Measurements from ENCODE around the gene COX7C.

COX7C gene

DNA sequence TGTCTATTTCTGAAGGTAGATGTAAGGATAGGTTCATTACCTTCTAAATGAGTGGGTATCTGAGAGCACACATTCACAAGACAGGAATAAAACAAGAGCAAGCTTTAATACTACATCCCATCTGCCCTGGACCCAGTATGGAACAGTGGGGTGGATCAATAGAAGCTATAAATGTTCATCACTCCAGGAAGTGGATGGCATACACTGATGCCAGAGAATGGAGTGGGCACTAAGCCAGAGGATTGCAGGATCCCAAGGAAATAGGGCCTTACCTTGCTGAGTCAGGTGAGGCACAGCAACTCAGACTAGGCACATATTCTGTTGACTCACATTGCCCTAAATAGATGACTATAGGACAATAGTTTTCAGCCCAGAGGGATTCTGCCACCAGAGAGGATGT, 21.3 kb upstream of the COX7C start:
- Mint-ChIP-seq H3K9me3 (no peaks in the 10 kb centered on the region), H3K4me3 (no peak overlapping the region), H3K4me1 (no peaks in the 10 kb centered on the region), H3K27me3 (ENCODE audit: low read depth) (peaks cover 5% of the 10 kb centered on the region), H3K36me3 (ENCODE audit: low read depth) (no peaks in the 10 kb centered on the region), H3K27ac (no peak overlapping the region)
- TF ChIP-seq, protein P1, sequence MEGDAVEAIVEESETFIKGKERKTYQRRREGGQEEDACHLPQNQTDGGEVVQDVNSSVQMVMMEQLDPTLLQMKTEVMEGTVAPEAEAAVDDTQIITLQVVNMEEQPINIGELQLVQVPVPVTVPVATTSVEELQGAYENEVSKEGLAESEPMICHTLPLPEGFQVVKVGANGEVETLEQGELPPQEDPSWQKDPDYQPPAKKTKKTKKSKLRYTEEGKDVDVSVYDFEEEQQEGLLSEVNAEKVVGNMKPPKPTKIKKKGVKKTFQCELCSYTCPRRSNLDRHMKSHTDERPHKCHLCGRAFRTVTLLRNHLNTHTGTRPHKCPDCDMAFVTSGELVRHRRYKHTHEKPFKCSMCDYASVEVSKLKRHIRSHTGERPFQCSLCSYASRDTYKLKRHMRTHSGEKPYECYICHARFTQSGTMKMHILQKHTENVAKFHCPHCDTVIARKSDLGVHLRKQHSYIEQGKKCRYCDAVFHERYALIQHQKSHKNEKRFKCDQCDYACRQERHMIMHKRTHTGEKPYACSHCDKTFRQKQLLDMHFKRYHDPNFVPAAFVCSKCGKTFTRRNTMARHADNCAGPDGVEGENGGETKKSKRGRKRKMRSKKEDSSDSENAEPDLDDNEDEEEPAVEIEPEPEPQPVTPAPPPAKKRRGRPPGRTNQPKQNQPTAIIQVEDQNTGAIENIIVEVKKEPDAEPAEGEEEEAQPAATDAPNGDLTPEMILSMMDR (IDR thresholded peaks at IDR 0.05; ENCODE audit: unreplicated experiment in 3 of 3) = no peak

DNA sequence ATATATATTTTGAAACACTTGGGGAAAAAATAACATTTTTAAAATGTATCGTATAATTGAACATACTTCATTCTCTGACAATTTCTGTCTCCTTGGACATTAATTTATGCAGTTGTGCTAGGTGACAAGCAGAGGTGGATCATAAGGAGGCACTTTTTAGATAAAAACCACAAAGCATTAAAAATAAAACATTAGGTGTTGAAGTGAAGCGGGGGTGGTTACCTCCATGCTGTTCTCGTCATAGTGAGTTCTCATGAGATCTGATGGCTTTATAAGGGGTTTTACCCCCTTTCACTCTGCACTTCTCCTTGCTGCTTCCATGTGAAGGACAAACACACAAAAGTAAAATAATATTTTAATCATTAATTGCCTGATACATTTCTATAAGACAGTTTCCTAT, 11.9 kb upstream of the COX7C start:
- no peak overlapping the region for H3K27ac Mint-ChIP-seq
- H3K36me3 Mint-ChIP-seq (ENCODE audit: low read depth) = no peaks in the 10 kb centered on the region
- H3K4me3 Mint-ChIP-seq = no peak overlapping the region
- H3K9me3 Mint-ChIP-seq = no peaks in the 10 kb centered on the region
- no peaks in the 10 kb centered on the region for H3K27me3 Mint-ChIP-seq (ENCODE audit: low read depth)
- TF ChIP-seq, protein P1 (IDR thresholded peaks at IDR 0.05; ENCODE audit: unreplicated experiment in 3 of 3) = no peak
- no peaks in the 10 kb centered on the region for H3K4me1 Mint-ChIP-seq

DNA sequence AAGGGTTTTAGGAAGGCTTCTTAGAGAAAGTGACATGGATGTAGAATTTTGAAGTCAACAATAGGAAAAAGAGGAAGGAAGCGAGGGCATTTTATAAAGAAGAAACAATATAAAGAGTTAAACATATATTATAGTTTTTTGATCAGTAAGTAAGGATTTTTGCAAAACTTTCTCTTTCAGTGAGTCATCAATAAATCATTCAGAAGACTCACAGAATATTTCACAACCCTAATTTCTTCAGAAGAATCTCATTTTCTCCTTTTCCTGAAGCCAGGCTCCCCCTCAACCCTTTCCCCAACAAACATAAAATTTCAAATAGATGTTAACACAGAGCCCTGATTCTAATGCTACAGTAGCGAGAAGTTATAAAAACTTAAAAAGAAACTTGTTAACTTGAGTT, 4.3 kb upstream of the COX7C start:
- no peaks in the 10 kb centered on the region for H3K27me3 Mint-ChIP-seq (ENCODE audit: low read depth)
- no peak overlapping the region for H3K4me3 Mint-ChIP-seq
- peaks cover 7% of the 10 kb centered on the region for H3K4me1 Mint-ChIP-seq
- TF ChIP-seq, protein P1 (IDR thresholded peaks at IDR 0.05; ENCODE audit: unreplicated experiment in 3 of 3) = no peak
- H3K36me3 Mint-ChIP-seq (ENCODE audit: low read depth) = peaks cover 3% of the 10 kb centered on the region
- H3K9me3 Mint-ChIP-seq = peaks cover 2% of the 10 kb centered on the region
- H3K27ac Mint-ChIP-seq = no peak overlapping the region

DNA sequence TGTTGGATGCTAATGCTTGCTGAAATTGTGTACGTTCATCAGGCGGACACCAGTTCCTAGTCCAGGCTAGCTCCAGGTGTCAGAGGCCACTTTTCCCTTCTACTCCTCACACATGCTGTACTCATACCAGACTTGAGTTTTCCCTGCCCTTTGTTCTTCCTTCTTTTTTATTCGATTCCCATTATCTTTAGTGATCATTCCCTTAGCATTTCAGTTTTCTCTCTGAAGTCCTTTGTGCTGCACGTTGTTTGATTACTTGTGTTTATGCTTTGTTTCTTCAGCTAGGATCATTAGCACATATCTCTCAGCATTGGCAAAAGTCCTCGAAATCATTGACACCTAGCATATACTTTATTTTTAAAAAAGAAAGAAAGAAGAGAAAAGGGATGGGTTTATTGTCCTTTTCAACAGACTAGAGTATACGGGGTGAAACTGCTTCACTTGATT, 409 bp upstream of the COX7C start:
- Mint-ChIP-seq H3K27me3 (ENCODE audit: low read depth) (no peaks in the 10 kb centered on the region), H3K27ac (peak overlapping the region; percentile 96 to 99 (median 99)), H3K4me1 (peaks cover 13% of the 10 kb centered on the region), H3K36me3 (ENCODE audit: low read depth) (peaks cover 34% of the 10 kb centered on the region), H3K9me3 (peaks cover 2% of the 10 kb centered on the region), H3K4me3 (peak overlapping the region; percentile 99 to 100 (median 100))
- TF ChIP-seq, protein P1 (IDR thresholded peaks at IDR 0.05; ENCODE audit: unreplicated experiment in 3 of 3) = no peak

DNA sequence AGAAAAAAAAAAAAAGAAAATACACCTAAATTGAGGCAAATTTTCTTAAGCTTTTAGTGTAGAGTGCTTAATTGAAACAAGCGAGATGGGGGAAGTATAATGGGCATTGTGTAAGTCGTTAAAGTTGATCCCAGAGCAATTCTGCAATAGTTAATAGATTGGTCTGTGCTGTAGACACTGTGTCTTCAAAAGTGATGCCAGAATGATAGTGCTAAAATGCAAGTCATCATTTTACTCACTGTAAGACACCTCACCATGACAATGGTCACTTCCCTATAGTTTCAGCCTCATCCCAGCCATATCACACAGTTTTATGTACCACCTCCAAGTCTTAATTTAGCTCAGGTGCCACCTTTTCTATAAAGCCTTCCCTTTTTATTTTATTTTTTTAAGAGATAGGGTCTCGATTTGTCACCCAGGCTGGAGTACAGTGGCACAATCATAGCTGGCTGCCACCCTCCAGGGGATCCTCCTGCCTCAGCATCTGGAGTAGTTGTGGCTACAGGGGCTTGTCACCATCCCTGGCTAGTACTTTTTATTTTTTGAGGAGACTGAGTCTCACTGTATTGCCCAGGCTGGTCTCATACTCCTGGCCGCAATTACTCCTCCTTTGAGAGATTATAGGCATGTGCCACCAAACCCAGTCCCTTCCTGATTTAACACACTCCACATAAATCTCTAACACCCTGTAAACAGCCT, 6.2 kb downstream of the COX7C start:
- Mint-ChIP-seq H3K4me3 (no peak overlapping the region), H3K36me3 (ENCODE audit: low read depth) (peaks cover 34% of the 10 kb centered on the region), H3K4me1 (peaks cover 7% of the 10 kb centered on the region), H3K9me3 (no peaks in the 10 kb centered on the region), H3K27me3 (ENCODE audit: low read depth) (no peaks in the 10 kb centered on the region), H3K27ac (no peak overlapping the region)
- TF ChIP-seq, protein P1 (IDR thresholded peaks at IDR 0.05; ENCODE audit: unreplicated experiment in 3 of 3) = no peak

DNA sequence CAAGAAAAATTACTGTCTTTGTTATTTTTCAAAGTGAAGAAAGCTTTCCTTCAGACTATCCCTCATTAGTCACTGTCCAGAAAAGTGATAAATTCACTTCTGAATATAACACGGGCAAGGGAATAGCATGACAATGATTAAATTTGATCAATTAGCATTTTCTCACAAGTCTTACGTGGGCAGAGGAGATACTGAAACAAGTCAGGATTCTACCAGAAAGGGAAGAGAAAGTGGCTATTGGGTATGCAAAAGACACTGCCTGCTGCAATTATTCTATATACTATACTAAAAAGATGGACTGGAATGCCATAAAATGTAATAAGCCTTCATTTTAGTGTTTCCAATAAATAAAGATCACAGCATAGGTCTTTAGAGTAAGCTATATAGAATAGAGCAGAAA, 7.4 kb downstream of the COX7C start:
- H3K4me3 Mint-ChIP-seq = no peak overlapping the region
- H3K4me1 Mint-ChIP-seq = no peaks in the 10 kb centered on the region
- no peak overlapping the region for H3K27ac Mint-ChIP-seq
- no peaks in the 10 kb centered on the region for H3K27me3 Mint-ChIP-seq (ENCODE audit: low read depth)
- no peaks in the 10 kb centered on the region for H3K9me3 Mint-ChIP-seq
- peaks cover 25% of the 10 kb centered on the region for H3K36me3 Mint-ChIP-seq (ENCODE audit: low read depth)
- TF ChIP-seq, protein P1 (IDR thresholded peaks at IDR 0.05; ENCODE audit: unreplicated experiment in 3 of 3) = no peak
